GM21723 (cell line): ENCODE results near the gene CLRN2.

ENCODE experiments used
- ATAC-seq: cut with Tn5 transposase; IDR thresholded peaks from one replicate; pipeline ENCODE4 v1.9.1; 2021; ENCODE audit warnings: mild to moderate bottlenecking, moderate library complexity; ENCODE audit not compliant: unreplicated experiment

The CLRN2 gene

GRCh38 chr4:17514865-17515264 lies at the start of gene CLRN2:
Gene CLRN2, plus strand, starts transcription at chr4:17515165. Its CDS starts 102 bp downstream, at chr4:17515267.
- ATAC-seq = no peak

GRCh38 chr4:17468619-17469221 lies 46.2 kb upstream of the CLRN2 start:
- ATAC-seq = no peak

- ATAC-seq = no peak
Measured at GRCh38 chr4:17469931-17470674, 44.9 kb upstream of the CLRN2 start.

GRCh38 chr4:17475481-17475880 lies 39.5 kb upstream of the CLRN2 start:
- no peak for ATAC-seq

GRCh38 chr4:17476853-17477252 lies 38.1 kb upstream of the CLRN2 start:
- ATAC-seq = no peak

- no peak for ATAC-seq
Measured at GRCh38 chr4:17477774-17478472, 37.0 kb upstream of the CLRN2 start.

GRCh38 chr4:17480210-17480927 lies 34.6 kb upstream of the CLRN2 start:
- no peak for ATAC-seq

GRCh38 chr4:17480955-17481354 lies 34.0 kb upstream of the CLRN2 start:
- no peak for ATAC-seq

GRCh38 chr4:17482716-17483115 lies 32.2 kb upstream of the CLRN2 start:
- ATAC-seq = no peak

GRCh38 chr4:17489123-17489522 lies 25.8 kb upstream of the CLRN2 start:
- no peak for ATAC-seq

GRCh38 chr4:17489721-17490120 lies 25.2 kb upstream of the CLRN2 start:
- no peak for ATAC-seq

GRCh38 chr4:17490575-17491059 lies 24.3 kb upstream of the CLRN2 start:
- ATAC-seq = no peak

- ATAC-seq = no peak
Measured at GRCh38 chr4:17491196-17491595, 23.8 kb upstream of the CLRN2 start.

GRCh38 chr4:17492058-17492741 lies 22.8 kb upstream of the CLRN2 start:
- no peak for ATAC-seq

GRCh38 chr4:17492876-17493275 lies 22.1 kb upstream of the CLRN2 start:
- ATAC-seq = no peak

- no peak for ATAC-seq
Measured at GRCh38 chr4:17493619-17494018, 21.3 kb upstream of the CLRN2 start.

- no peak for ATAC-seq
Measured at GRCh38 chr4:17494258-17495190, 20.4 kb upstream of the CLRN2 start.

GRCh38 chr4:17497890-17498523 lies 17.0 kb upstream of the CLRN2 start:
- ATAC-seq = no peak

GRCh38 chr4:17500574-17500973 lies 14.4 kb upstream of the CLRN2 start:
- no peak for ATAC-seq
